T-cell (primary cell): ENCODE results near the gene EP400. TPM values are rescaled to one million over a fixed set of nuclear protein-coding genes. Genes with fewer than 3 reads are reported as not detected.

Experiments
- ATAC-seq, 4 experiments: fragments of 200-7000 bp in 3 of 4; fragments of 150-1000 bp in 1 of 4; cut with Tn5 transposase; replicated peaks in 1 of 4; 1 replicate in 3 of 4; 2 replicates in 1 of 4; pipeline ENCODE4 v1.10.0; 2021; ENCODE audit warnings: moderate library complexity in 3 of 4, mild to moderate bottlenecking in 2 of 4, moderate number of reproducible peaks in 1 of 4
- CTCF ChIA-PET, 2 donors: fragments of 300-600 bp; sonication (Branson Sonifier 250); formaldehyde crosslinking; loops; one replicate each; lab custom pipeline; 2022; ENCODE audit warnings: antibody characterized with exemption in 2 of 2; lab: Charles Lee
- POLR2A ChIA-PET, 2 donors: fragments of 300-600 bp; sonication (Branson Sonifier 250); formaldehyde crosslinking; loops; one replicate each; lab custom pipeline; 2022; ENCODE audit warnings: antibody characterized with exemption in 2 of 2; lab: Charles Lee
- DNase-seq, 35 experiments: peaks; one replicate each; pipeline versions ENCODE4 v3.0.0 to v3.0.0-alpha.2; 2013 to 2023
- H3K27ac ChIP-seq: one replicate; pipeline ENCODE4 v1.5.1; 2013; ENCODE audit warnings: low read length
- H3K27me3 ChIP-seq, 2 experiments: replicated peaks in 1 of 2; 1 replicate in 1 of 2; 2 replicates in 1 of 2; pipeline versions ENCODE4 v1.6.1 to v1.7.0; 2013; ENCODE audit warnings: low read length in 1 of 2, mixed read lengths in 1 of 2; ENCODE audit not compliant: control insufficient read depth in 2 of 2, insufficient read depth in 2 of 2; ENCODE audit errors: extremely low read depth in 1 of 2
- H3K36me3 ChIP-seq, 2 donors: 1 replicate in 1 of 2; 2 replicates in 1 of 2; pipeline versions ENCODE4 v1.6.1 to v1.7.0; 2013; ENCODE audit warnings: low read length in 1 of 2; ENCODE audit not compliant: control insufficient read depth in 2 of 2, insufficient read depth in 1 of 2; ENCODE audit errors: extremely low read depth in 1 of 2
- H3K4me1 ChIP-seq, 2 experiments: 1 replicate in 1 of 2; 2 replicates in 1 of 2; pipeline versions ENCODE4 v1.6.1 to v1.7.0; 2013; ENCODE audit warnings: low read length in 2 of 2, mixed read lengths in 1 of 2; ENCODE audit not compliant: insufficient read depth in 2 of 2, control insufficient read depth in 1 of 2; ENCODE audit errors: extremely low read depth in 1 of 2
- H3K4me3 ChIP-seq, 2 donors: 1 replicate in 1 of 2; 2 replicates in 1 of 2; pipeline versions ENCODE4 v1.5.1 to v1.7.0; 2013; ENCODE audit warnings: mild to moderate bottlenecking in 2 of 2, low read length in 1 of 2, moderate library complexity in 1 of 2; ENCODE audit not compliant: control insufficient read depth in 1 of 2; ENCODE audit errors: extremely low read depth in 1 of 2
- H3K9me3 ChIP-seq: 2 replicates; pipeline ENCODE4 v1.7.0; 2013
- H3K27ac Mint-ChIP-seq, 2 donors: one replicate each; pipeline ENCODE4 v1.8.0; 2020 to 2021; ENCODE audit warnings: mild to moderate bottlenecking in 2 of 2, mixed read lengths in 2 of 2
- H3K27me3 Mint-ChIP-seq, 2 donors: one replicate each; pipeline ENCODE4 v1.8.0; 2021 to 2022; ENCODE audit warnings: mixed read lengths in 2 of 2
- H3K36me3 Mint-ChIP-seq: one replicate; pipeline ENCODE4 v1.8.0; 2021; ENCODE audit warnings: mixed read lengths
- H3K4me1 Mint-ChIP-seq, 3 donors: one replicate each; pipeline ENCODE4 v1.8.0; 2020 to 2022; ENCODE audit warnings: mixed read lengths in 3 of 3, mild to moderate bottlenecking in 1 of 3
- H3K4me3 Mint-ChIP-seq, 3 donors: one replicate each; pipeline ENCODE4 v1.8.0; 2020 to 2022; ENCODE audit warnings: mild to moderate bottlenecking in 3 of 3, mixed read lengths in 3 of 3, moderate library complexity in 3 of 3
- H3K9me3 Mint-ChIP-seq, 3 donors: one replicate each; pipeline ENCODE4 v1.8.0; 2020 to 2022; ENCODE audit warnings: mixed read lengths in 3 of 3
- WGBS: methylation state at CpG from one replicate; pipeline ENCODE4 v1.1.5; 2013; ENCODE audit warnings: missing lambda C conversion rate; ENCODE audit not compliant: insufficient coverage; 5-methylcytosine and 5-hydroxymethylcytosine counted together
- total RNA-seq, 35 experiments: library from RNA in 6 of 35; stranded (reverse) in 6 of 35; fragments of 120-200 nt in 1 of 35; gene quantifications; one replicate each; pipeline versions ENCODE4 v1.2.1 to v1.2.4 and lab custom pipeline; 2013 to 2026

Gene EP400
- total RNA-seq, 5 donors from 2014 or later (not counting 1 experiment from before 2014, with no cell fraction given): 75.7 to 84.3 (median 79.2) TPM

GRCh38 chr12:131908092-131909080 lies 41.4 kb upstream of the EP400 start:
- H3K4me1 Mint-ChIP-seq: peaks cover 8 to 17% (median 17%) of the 10 kb centered on the region in 3 donors
- POLR2A ChIA-PET: no interaction called here
- H3K27me3 Mint-ChIP-seq: no peaks in the 10 kb centered on the region
- ATAC-seq (no peak), DNase-seq (no peak)
- H3K27ac Mint-ChIP-seq: no peak overlapping the region
- CTCF ChIA-PET: no interaction called here
- WGBS: 98% methylated on average over 91 of the region's 96 CpGs
- peaks cover 7% of the 10 kb centered on the region for H3K36me3 Mint-ChIP-seq
- Histone ChIP-seq H3K27me3 (no peaks in the 10 kb centered on the region), H3K9me3 (no peaks in the 10 kb centered on the region), H3K4me1 (peaks cover 5 to 23% of the 10 kb centered on the region in 2 experiments), H3K4me3 (no peak overlapping the region), H3K27ac (no peak overlapping the region), H3K36me3 (peaks cover 41 to 45% of the 10 kb centered on the region in 2 donors)
- no peak overlapping the region for H3K4me3 Mint-ChIP-seq
- no peaks in the 10 kb centered on the region for H3K9me3 Mint-ChIP-seq

GRCh38 chr12:131909081-131909751 lies 40.5 kb upstream of the EP400 start:
- Mint-ChIP-seq H3K4me1 (peaks cover 8 to 12% (median 11%) of the 10 kb centered on the region in 3 donors), H3K4me3 (no peak overlapping the region), H3K9me3 (no peaks in the 10 kb centered on the region), H3K27me3 (no peaks in the 10 kb centered on the region), H3K27ac (no peak overlapping the region), H3K36me3 (peaks cover 7% of the 10 kb centered on the region)
- H3K4me1 ChIP-seq: peaks cover 5 to 17% of the 10 kb centered on the region in 2 experiments
- H3K27ac ChIP-seq: no peak overlapping the region
- 97% methylated on average over 55 of the region's 61 CpGs for WGBS
- H3K27me3 ChIP-seq: no peaks in the 10 kb centered on the region
- no peaks in the 10 kb centered on the region for H3K9me3 ChIP-seq
- ChIA-PET POLR2A (no interaction called here), CTCF (no interaction called here)
- H3K36me3 ChIP-seq: peaks cover 45 to 51% of the 10 kb centered on the region in 2 donors
- ATAC-seq (no peak), DNase-seq (no peak)
- H3K4me3 ChIP-seq: no peak overlapping the region

- H3K4me3 ChIP-seq: no peak overlapping the region
- no peaks in the 10 kb centered on the region for H3K9me3 ChIP-seq
- peaks cover 47 to 57% of the 10 kb centered on the region in 2 donors for H3K36me3 ChIP-seq
- H3K4me3 Mint-ChIP-seq: no peak overlapping the region
- POLR2A ChIA-PET: no interaction called here
- DNase-seq: no peak
- no peak for ATAC-seq
- H3K27ac Mint-ChIP-seq: no peak overlapping the region
- peaks cover 8 to 9% (median 8%) of the 10 kb centered on the region in 3 donors for H3K4me1 Mint-ChIP-seq
- H3K27ac ChIP-seq: no peak overlapping the region
- H3K36me3 Mint-ChIP-seq: peaks cover 7% of the 10 kb centered on the region
- H3K27me3 ChIP-seq: no peaks in the 10 kb centered on the region
- H3K27me3 Mint-ChIP-seq: no peaks in the 10 kb centered on the region
- WGBS: 98% methylated on average over 26 of the region's 26 CpGs
- CTCF ChIA-PET: no interaction called here
- no peaks in the 10 kb centered on the region for H3K9me3 Mint-ChIP-seq
- H3K4me1 ChIP-seq: peaks cover 3 to 11% of the 10 kb centered on the region in 2 experiments
These were observed 40.0 kb upstream of the EP400 start for GRCh38 chr12:131909752-131910219.

- Histone ChIP-seq H3K27me3 (no peaks in the 10 kb centered on the region), H3K4me3 (no peak overlapping the region), H3K36me3 (peaks cover 50 to 64% of the 10 kb centered on the region in 2 donors), H3K27ac (no peak overlapping the region), H3K4me1 (peaks cover 0 to 4% of the 10 kb centered on the region in 2 experiments), H3K9me3 (no peaks in the 10 kb centered on the region)
- H3K27ac Mint-ChIP-seq: no peak overlapping the region
- WGBS: 89% methylated on average over 21 of the region's 23 CpGs
- ChIA-PET POLR2A (interaction anchor here in 1 of 2 donors (0.5 kb wide), 1 partner anchor 44 kb away, joined by 3 read pairs; no protein-coding TSS in a partner anchor), CTCF (no interaction called here)
- H3K27me3 Mint-ChIP-seq: no peaks in the 10 kb centered on the region
- no peak overlapping the region for H3K4me3 Mint-ChIP-seq
- H3K9me3 Mint-ChIP-seq: no peaks in the 10 kb centered on the region
- H3K36me3 Mint-ChIP-seq: peaks cover 10% of the 10 kb centered on the region
- H3K4me1 Mint-ChIP-seq: peaks cover 3% of the 10 kb centered on the region in 3 donors
- DNase-seq (no peak), ATAC-seq (no peak)
These were observed 39.3 kb upstream of the EP400 start for GRCh38 chr12:131910302-131911027.

- Mint-ChIP-seq H3K36me3 (peaks cover 10% of the 10 kb centered on the region), H3K4me3 (no peak overlapping the region), H3K27me3 (no peaks in the 10 kb centered on the region), H3K9me3 (no peaks in the 10 kb centered on the region), H3K4me1 (no peaks in the 10 kb centered on the region), H3K27ac (no peak overlapping the region)
- Histone ChIP-seq H3K4me3 (no peak overlapping the region), H3K27me3 (no peaks in the 10 kb centered on the region), H3K36me3 (peaks cover 53 to 70% of the 10 kb centered on the region in 2 donors), H3K4me1 (no peaks in the 10 kb centered on the region), H3K27ac (no peak overlapping the region), H3K9me3 (no peaks in the 10 kb centered on the region)
- ChIA-PET POLR2A (no interaction called here), CTCF (no interaction called here)
- no peak for ATAC-seq
- WGBS: 95% methylated on average over 13 of the region's 17 CpGs
- DNase-seq: no peak
These were observed 38.6 kb upstream of the EP400 start for GRCh38 chr12:131911028-131911650.
